IMR-90 (cell line): ENCODE results near the gene TMCC3.

Experiments used
- POLR2A ChIP-seq: IDR thresholded peaks from 2 replicates; pipeline ENCODE4 v1.6.1; 2012; ENCODE audit warnings: mild to moderate bottlenecking, low read depth, low read length
- RAD21 ChIP-seq: IDR thresholded peaks from 2 replicates; pipeline ENCODE4 v1.6.1; 2012; ENCODE audit warnings: low read length, improper control_type of control experiment
- RFX5 ChIP-seq: IDR thresholded peaks from 2 replicates; pipeline ENCODE4 v1.8.0; 2012; ENCODE audit warnings: low read depth, mild to moderate bottlenecking, low read length, moderate library complexity

DNA sequence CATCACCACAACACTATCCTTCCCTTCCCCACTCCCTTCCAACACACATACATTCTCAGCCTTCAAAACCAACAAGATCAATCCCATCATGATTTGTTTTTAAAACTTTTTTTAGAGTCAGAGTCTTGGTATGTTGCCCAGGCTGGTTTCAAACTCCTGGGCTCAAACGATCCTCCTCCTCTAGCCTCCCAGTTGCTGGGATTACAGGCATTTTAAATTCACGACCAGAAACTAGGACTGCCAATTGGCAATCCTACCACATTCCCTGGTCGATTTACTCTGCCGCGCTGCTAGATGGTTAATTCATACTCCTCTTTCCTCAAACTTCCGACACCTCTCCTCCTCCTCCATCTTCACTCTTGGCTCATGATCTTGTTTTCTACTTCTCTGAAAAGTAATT, 37.5 kb upstream of the TMCC3 start:
- TF ChIP-seq RFX5: no peak
- no peak for TF ChIP-seq POLR2A
- no peak for TF ChIP-seq RAD21
